Vagina (tissue), 2 donors: ENCODE measurements around the gene SERPINH1. TPM values are rescaled to one million over a fixed set of nuclear protein-coding genes. Genes with fewer than 3 reads are reported as not detected.

Experiments
- DNase-seq, 2 donors: peaks; one replicate each; pipeline ENCODE4 v3.0.0-alpha.2; 2017; ENCODE audit errors: extremely low spot score in 2 of 2
- H3K27ac ChIP-seq: fragments of 200-600 bp; sonication (generic); one replicate; pipeline ENCODE4 v1.5.1; 2019
- H3K27me3 ChIP-seq: fragments of 200-600 bp; sonication (generic); one replicate; pipeline ENCODE4 v1.5.1; 2019
- H3K36me3 ChIP-seq, 2 donors: fragments of 200-600 bp; sonication (generic); one replicate each; pipeline ENCODE4 v1.5.1; 2017 to 2019
- H3K4me1 ChIP-seq: fragments of 200-600 bp; sonication (generic); one replicate; pipeline ENCODE4 v1.5.1; 2019
- H3K4me3 ChIP-seq, 2 donors: fragments of 200-600 bp; sonication (generic); 1 replicate in 1 of 2; 2 replicates in 1 of 2; pipeline ENCODE4 v1.5.1; 2016 to 2019
- H3K9me3 ChIP-seq: fragments of 200-600 bp; sonication (generic); one replicate; pipeline ENCODE4 v1.5.1; 2019
- POLR2A ChIP-seq, 2 donors: fragments of 450-650 bp; IDR thresholded peaks; one replicate each; pipeline ENCODE4 v1.6.1; 2017; ENCODE audit warnings: antibody characterized with exemption in 2 of 2, mild to moderate bottlenecking in 2 of 2, moderate library complexity in 2 of 2
- POLR2AphosphoS5 ChIP-seq, 2 donors: sonication (generic); formaldehyde crosslinking; IDR thresholded peaks; one replicate each; pipeline ENCODE4 v1.9.0; 2017; ENCODE audit warnings: antibody characterized with exemption in 2 of 2, mild to moderate bottlenecking in 2 of 2, low read depth in 1 of 2; ENCODE audit not compliant: insufficient read depth in 1 of 2
- intact Hi-C: fragments of 100-400 bp; cut with DNase I; formaldehyde crosslinking; loops from one replicate; pipeline ENCODE4 v1.15.1; 2023
- total RNA-seq: library from RNA; depleted of rRNA; stranded (reverse); fragments of >200 nt; gene quantifications from one replicate; pipeline ENCODE4 v1.2.3, GENCODE V29; 2016
- TF ChIP-seq, protein P1 (sequence below), 3 experiments: fragments of 450-650 bp in 2 of 3; fragments of 200-600 bp in 1 of 3; sonication (generic) in 1 of 3; IDR thresholded peaks; one replicate each; pipeline ENCODE4 v1.5.1; 2017 to 2019; ENCODE audit warnings: antibody characterized with exemption in 3 of 3, mild to moderate bottlenecking in 2 of 3, moderate library complexity in 2 of 3

The SERPINH1 gene
- total RNA-seq, 1 donor from 2014 or later: 257 TPM

DNA sequence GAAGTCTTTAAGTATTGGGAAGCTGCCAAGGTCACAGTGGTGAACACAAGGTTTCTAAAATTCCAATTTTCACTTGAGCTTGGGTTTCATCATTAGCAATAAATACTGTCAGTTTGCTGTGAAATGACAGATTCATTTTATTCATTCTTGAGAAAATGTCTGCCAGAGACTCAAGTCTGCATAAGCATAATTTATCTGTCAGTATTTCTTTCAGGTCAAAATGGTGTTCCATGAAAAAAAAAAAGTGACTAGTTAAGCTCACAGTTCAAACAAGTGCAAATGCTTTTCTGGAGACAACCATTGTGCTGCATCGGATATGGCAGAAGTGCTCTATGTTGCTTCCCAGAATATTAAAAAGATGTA lies 28.2 kb upstream of the SERPINH1 start:
- peaks cover 11% of the 10 kb centered on the region for H3K4me1 ChIP-seq
- H3K27me3 ChIP-seq: no peaks in the 10 kb centered on the region
- H3K9me3 ChIP-seq: no peaks in the 10 kb centered on the region
- H3K27ac ChIP-seq: no peak overlapping the region
- no peak for TF ChIP-seq POLR2AphosphoS5 (IDR thresholded peaks at IDR 0.05; ENCODE audit: insufficient read depth in 1 of 2, low read depth in 1 of 2)
- TF ChIP-seq, protein P1, sequence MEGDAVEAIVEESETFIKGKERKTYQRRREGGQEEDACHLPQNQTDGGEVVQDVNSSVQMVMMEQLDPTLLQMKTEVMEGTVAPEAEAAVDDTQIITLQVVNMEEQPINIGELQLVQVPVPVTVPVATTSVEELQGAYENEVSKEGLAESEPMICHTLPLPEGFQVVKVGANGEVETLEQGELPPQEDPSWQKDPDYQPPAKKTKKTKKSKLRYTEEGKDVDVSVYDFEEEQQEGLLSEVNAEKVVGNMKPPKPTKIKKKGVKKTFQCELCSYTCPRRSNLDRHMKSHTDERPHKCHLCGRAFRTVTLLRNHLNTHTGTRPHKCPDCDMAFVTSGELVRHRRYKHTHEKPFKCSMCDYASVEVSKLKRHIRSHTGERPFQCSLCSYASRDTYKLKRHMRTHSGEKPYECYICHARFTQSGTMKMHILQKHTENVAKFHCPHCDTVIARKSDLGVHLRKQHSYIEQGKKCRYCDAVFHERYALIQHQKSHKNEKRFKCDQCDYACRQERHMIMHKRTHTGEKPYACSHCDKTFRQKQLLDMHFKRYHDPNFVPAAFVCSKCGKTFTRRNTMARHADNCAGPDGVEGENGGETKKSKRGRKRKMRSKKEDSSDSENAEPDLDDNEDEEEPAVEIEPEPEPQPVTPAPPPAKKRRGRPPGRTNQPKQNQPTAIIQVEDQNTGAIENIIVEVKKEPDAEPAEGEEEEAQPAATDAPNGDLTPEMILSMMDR (IDR thresholded peaks at IDR 0.05): no peak
- no peak for TF ChIP-seq POLR2A (IDR thresholded peaks at IDR 0.05)
- no peak for DNase-seq
- intact Hi-C loops: loop anchor here (2.0 kb wide), 1 partner anchor 89 kb away; no protein-coding TSS in a partner anchor
- H3K4me3 ChIP-seq: no peak overlapping the region
- H3K36me3 ChIP-seq: no peaks in the 10 kb centered on the region

DNA sequence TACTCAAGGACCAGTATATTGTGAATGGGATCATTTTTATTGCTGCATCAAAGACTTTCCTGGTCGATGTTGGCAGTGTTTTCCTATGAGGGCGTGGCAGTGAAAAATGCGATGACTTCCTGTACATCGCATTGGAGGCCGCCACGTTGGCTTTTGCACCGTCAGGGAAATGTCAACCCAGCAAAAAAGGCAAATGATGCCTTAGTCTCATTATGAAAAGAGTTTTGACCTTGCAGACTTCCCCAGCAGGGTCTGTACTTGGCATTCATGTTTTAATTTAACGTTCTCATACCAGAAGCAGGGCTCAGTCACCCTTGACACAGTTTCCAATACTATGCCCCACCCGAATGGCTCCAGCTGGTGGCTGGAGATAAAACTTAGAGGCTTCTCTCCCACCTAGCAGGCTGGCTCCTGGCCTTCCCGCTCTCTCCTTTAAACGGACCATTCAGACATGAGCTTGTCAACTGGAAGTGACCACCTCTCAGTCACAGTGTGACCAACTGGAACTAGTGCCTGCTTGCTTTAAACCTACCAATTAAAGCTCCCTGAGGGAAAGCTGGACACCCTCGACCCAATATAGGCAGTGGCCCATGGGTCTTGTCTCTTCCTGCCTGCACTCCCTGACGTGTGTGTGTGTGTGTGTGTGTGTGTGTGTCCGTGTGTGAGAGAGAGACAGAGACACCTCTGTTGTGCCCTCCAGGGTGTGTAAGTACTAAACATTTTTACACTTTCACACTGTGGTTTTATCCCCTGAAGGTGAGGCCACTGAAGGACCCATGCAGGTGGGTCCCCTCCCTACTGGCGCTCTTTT lies 27.6 kb upstream of the SERPINH1 start:
- H3K4me1 ChIP-seq: peaks cover 11% of the 10 kb centered on the region
- no peak for DNase-seq
- no peaks in the 10 kb centered on the region for H3K9me3 ChIP-seq
- H3K36me3 ChIP-seq: no peaks in the 10 kb centered on the region
- no peak overlapping the region for H3K27ac ChIP-seq
- H3K4me3 ChIP-seq: no peak overlapping the region
- H3K27me3 ChIP-seq: no peaks in the 10 kb centered on the region
- no peak for TF ChIP-seq POLR2AphosphoS5 (IDR thresholded peaks at IDR 0.05; ENCODE audit: insufficient read depth in 1 of 2, low read depth in 1 of 2)
- TF ChIP-seq, protein P1 (IDR thresholded peaks at IDR 0.05): no peak
- no peak for TF ChIP-seq POLR2A (IDR thresholded peaks at IDR 0.05)
- intact Hi-C loops: no loop called here

DNA sequence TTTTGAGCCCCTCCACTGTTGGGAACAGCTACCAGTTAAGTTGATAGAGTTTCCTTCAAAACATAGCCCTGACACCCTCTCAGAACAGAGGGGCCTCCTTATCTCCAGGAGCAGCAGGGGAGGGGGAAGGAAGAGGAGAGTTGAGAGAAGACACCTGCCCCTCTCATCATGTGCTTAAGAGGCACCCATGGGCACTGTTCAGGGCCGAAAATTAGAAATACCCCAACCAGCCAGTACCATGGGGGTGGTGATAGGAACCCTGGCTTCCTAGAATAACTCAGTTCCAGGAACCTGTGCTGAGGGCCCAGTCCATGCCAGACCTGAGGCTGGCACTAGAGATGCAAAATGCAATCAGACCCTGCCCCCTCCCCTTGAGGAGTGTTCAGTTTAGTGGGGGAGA lies 27.0 kb upstream of the SERPINH1 start:
- Histone ChIP-seq H3K9me3 (no peaks in the 10 kb centered on the region), H3K4me3 (no peak overlapping the region), H3K27me3 (no peaks in the 10 kb centered on the region), H3K27ac (no peak overlapping the region), H3K36me3 (no peaks in the 10 kb centered on the region), H3K4me1 (peaks cover 11% of the 10 kb centered on the region)
- no peak for DNase-seq
- intact Hi-C loops: no loop called here
- TF ChIP-seq POLR2A (IDR thresholded peaks at IDR 0.05) (no peak), POLR2AphosphoS5 (IDR thresholded peaks at IDR 0.05; ENCODE audit: insufficient read depth in 1 of 2, low read depth in 1 of 2) (no peak)
- TF ChIP-seq, protein P1 (IDR thresholded peaks at IDR 0.05): no peak

DNA sequence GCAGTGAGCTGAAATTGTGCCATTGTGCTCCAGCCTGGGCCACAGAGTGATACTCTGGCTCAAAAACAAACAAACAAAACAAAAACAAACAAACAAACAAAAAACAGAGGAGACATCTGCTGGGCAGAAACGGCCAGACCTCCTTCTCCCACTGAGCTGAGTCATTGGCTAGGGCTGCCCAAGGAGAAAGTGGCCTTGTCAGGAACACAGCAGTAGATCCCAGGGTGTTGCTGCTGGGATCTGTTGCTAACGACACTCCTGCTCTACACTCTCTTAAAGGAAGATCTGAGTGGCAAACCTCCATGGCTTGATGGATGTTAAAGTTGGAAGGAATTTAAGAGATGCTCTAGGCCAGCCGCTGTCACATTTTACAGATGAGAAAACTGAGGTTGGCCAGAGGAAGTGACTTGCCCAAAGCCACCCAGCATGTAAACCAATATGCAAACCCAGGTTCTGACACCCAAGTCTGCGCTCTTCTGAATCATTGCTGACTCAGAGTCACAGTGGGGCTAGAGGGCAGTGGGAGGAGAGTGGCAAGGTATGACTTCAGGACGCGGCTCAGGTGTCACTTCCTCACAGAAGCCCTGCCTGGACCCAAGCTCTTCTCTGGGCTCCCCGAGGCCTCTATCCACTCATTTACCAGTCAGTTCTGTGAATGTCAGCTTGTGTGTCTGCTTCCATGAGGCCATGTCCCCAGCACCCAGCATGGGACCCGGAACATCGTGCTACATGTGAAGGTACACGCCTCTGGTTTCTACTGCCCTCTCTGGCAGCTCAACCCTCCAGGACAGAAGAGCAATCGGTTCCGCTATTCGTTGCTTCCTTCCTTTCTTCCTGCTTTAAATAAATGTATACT lies 25.0 kb upstream of the SERPINH1 start:
- TF ChIP-seq POLR2A (IDR thresholded peaks at IDR 0.05): no peak
- no peak for TF ChIP-seq POLR2AphosphoS5 (IDR thresholded peaks at IDR 0.05; ENCODE audit: insufficient read depth in 1 of 2, low read depth in 1 of 2)
- TF ChIP-seq, protein P1 (IDR thresholded peaks at IDR 0.05): no peak
- Histone ChIP-seq H3K4me3 (no peak overlapping the region), H3K27ac (no peak overlapping the region), H3K36me3 (no peaks in the 10 kb centered on the region), H3K4me1 (peaks cover 11% of the 10 kb centered on the region), H3K27me3 (no peaks in the 10 kb centered on the region), H3K9me3 (no peaks in the 10 kb centered on the region)
- intact Hi-C loops: no loop called here
- no peak for DNase-seq
